HepG2 (cell line): Measurements from ENCODE around the gene SAMD4A.

ENCODE experiments used
- ADNP ChIP-seq: sonication (generic); formaldehyde crosslinking; IDR thresholded peaks from 2 replicates; pipeline ENCODE4 v1.4.0; 2020; ENCODE audit warnings: missing genetic modification reagents
- ARID3A ChIP-seq: IDR thresholded peaks from 2 replicates; pipeline ENCODE4 v1.6.1; 2012; ENCODE audit warnings: low read depth, low read length, improper control_type of control experiment
- ASH2L ChIP-seq: fragments of 300-600, 200-600 bp; sonication (generic); IDR thresholded peaks from 2 replicates; pipeline ENCODE4 v1.7.0; 2017; ENCODE audit warnings: low read depth, mild to moderate bottlenecking, moderate library complexity, mixed read lengths, low read length; ENCODE audit not compliant: insufficient read length
- CTCF ChIP-seq: sonication (generic); formaldehyde crosslinking; IDR thresholded peaks from 2 replicates; pipeline ENCODE4 v1.5.0; 2020; ENCODE audit warnings: mild to moderate bottlenecking, missing genetic modification reagents, moderate library complexity
- PHF21A ChIP-seq: sonication (generic); formaldehyde crosslinking; IDR thresholded peaks from 2 replicates; pipeline ENCODE4 v1.5.0; 2020; ENCODE audit warnings: mild to moderate bottlenecking, missing genetic modification reagents
- SIN3A ChIP-seq: IDR thresholded peaks from 2 replicates; pipeline ENCODE4 v1.6.1; 2011; ENCODE audit warnings: low read depth, mild to moderate bottlenecking, control low read depth, low read length, borderline replicate concordance
- ZMYM3 ChIP-seq: sonication (generic); formaldehyde crosslinking; IDR thresholded peaks from 2 replicates; pipeline ENCODE4 v1.5.1; 2020; ENCODE audit warnings: mild to moderate bottlenecking, missing genetic modification reagents

- TF ChIP-seq SIN3A (no peak), PHF21A (CRISPR knock-in tag) (no peak), ARID3A (no peak), CTCF (CRISPR knock-in tag) (no peak), ADNP (CRISPR knock-in tag) (no peak), ZMYM3 (CRISPR knock-in tag) (no peak), ASH2L (no peak)
Observed at GRCh38 chr14:54715239-54715638, 148.3 kb downstream of the SAMD4A start.
